H9 (cell line): Measurements from ENCODE around the gene ADCY4. TPM values are rescaled to one million over a fixed set of nuclear protein-coding genes. Genes with fewer than 3 reads are reported as not detected.
A peak's percentile ranks its signal among the peaks of the same experiment; 100 is the strongest.

Experiments
- DNase-seq: peaks from one replicate; pipeline ENCODE4 v3.0.0-alpha.2; 2017
- H2AFZ ChIP-seq: one replicate; pipeline ENCODE4 v1.6.1; 2013; ENCODE audit warnings: mild to moderate bottlenecking, low read length, control low read depth, moderate library complexity
- H2AK5ac ChIP-seq: 2 replicates; pipeline ENCODE4 v1.6.1; 2013; ENCODE audit warnings: low read length, control low read depth, mixed read lengths; ENCODE audit not compliant: insufficient read length
- H2BK120ac ChIP-seq: one replicate; pipeline ENCODE4 v1.6.1; 2013; ENCODE audit warnings: low read depth, mild to moderate bottlenecking, low read length, control low read depth, inconsistent platforms; ENCODE audit not compliant: poor library complexity, severe bottlenecking
- H2BK12ac ChIP-seq: 2 replicates; pipeline ENCODE4 v1.6.1; 2013; ENCODE audit warnings: low read length, control low read depth, mixed read lengths, low read depth; ENCODE audit not compliant: insufficient read length
- H2BK15ac ChIP-seq: 2 replicates; pipeline ENCODE4 v1.6.1; 2013; ENCODE audit warnings: low read depth, low read length, control low read depth
- H2BK20ac ChIP-seq: one replicate; pipeline ENCODE4 v1.6.1; 2013; ENCODE audit warnings: low read depth, mild to moderate bottlenecking, low read length, control low read depth, inconsistent platforms; ENCODE audit not compliant: poor library complexity, severe bottlenecking
- H2BK5ac ChIP-seq: 2 replicates; pipeline ENCODE4 v1.6.1; 2013; ENCODE audit warnings: low read length, control low read depth, mixed read lengths; ENCODE audit not compliant: insufficient read length
- H3K14ac ChIP-seq: 2 replicates; pipeline ENCODE4 v1.6.1; 2013; ENCODE audit warnings: low read length, control low read depth; ENCODE audit not compliant: insufficient read depth
- H3K18ac ChIP-seq: 2 replicates; pipeline ENCODE4 v1.6.1; 2013; ENCODE audit warnings: low read depth, mild to moderate bottlenecking, mixed read lengths, low read length, control low read depth; ENCODE audit not compliant: insufficient read length
- H3K23ac ChIP-seq: 2 replicates; pipeline ENCODE4 v1.6.1; 2013; ENCODE audit warnings: low read length, control low read depth, mixed read lengths, low read depth; ENCODE audit not compliant: insufficient read length
- H3K23me2 ChIP-seq: 2 replicates; pipeline ENCODE4 v1.6.1; 2013; ENCODE audit warnings: low read depth, mild to moderate bottlenecking, mixed read lengths, low read length, control low read depth; ENCODE audit not compliant: insufficient read length, poor library complexity, severe bottlenecking
- H3K27ac ChIP-seq: 2 replicates; pipeline ENCODE4 v1.5.1; 2013; ENCODE audit warnings: low read length, control low read depth, mixed read lengths, low read depth; ENCODE audit not compliant: insufficient read length
- H3K27me3 ChIP-seq: 2 replicates; pipeline ENCODE4 v1.6.1; 2013; ENCODE audit warnings: low read length, control low read depth, inconsistent platforms; ENCODE audit not compliant: insufficient read depth
- H3K4ac ChIP-seq: 2 replicates; pipeline ENCODE4 v1.6.1; 2013; ENCODE audit warnings: low read depth, mild to moderate bottlenecking, control low read depth, inconsistent platforms, low read length, moderate library complexity
- H3K4me1 ChIP-seq: 2 replicates; pipeline ENCODE4 v1.6.1; 2013; ENCODE audit warnings: low read length, control low read depth, inconsistent platforms; ENCODE audit not compliant: insufficient read depth
- H3K4me2 ChIP-seq: 2 replicates; pipeline ENCODE4 v1.6.1; 2013; ENCODE audit warnings: low read length, control low read depth, mixed read lengths; ENCODE audit not compliant: insufficient read length, insufficient read depth
- H3K56ac ChIP-seq: 2 replicates; pipeline ENCODE4 v1.6.1; 2013; ENCODE audit warnings: low read depth, mild to moderate bottlenecking, mixed read lengths, low read length, control low read depth; ENCODE audit not compliant: insufficient read length
- H3K79me1 ChIP-seq: 2 replicates; pipeline ENCODE4 v1.6.1; 2013; ENCODE audit warnings: low read depth, mild to moderate bottlenecking, moderate library complexity, low read length, control low read depth, inconsistent platforms; ENCODE audit not compliant: insufficient read depth, poor library complexity, severe bottlenecking
- H3K79me2 ChIP-seq: 2 replicates; pipeline ENCODE4 v1.6.1; 2013; ENCODE audit warnings: low read length, control low read depth, inconsistent platforms; ENCODE audit not compliant: insufficient read depth
- H3K9ac ChIP-seq: 2 replicates; pipeline ENCODE4 v1.6.1; 2013; ENCODE audit warnings: low read length, control low read depth, mixed read lengths; ENCODE audit not compliant: insufficient read length; ENCODE audit errors: extremely low read depth
- H3K9me3 ChIP-seq: one replicate; pipeline ENCODE4 v1.6.1; 2013; ENCODE audit warnings: low read depth, low read length, inconsistent platforms; ENCODE audit not compliant: control insufficient read depth
- H3T11ph ChIP-seq: one replicate; pipeline ENCODE4 v1.6.1; 2013; ENCODE audit warnings: mild to moderate bottlenecking, low read length, control low read depth, inconsistent platforms
- H4K20me1 ChIP-seq: one replicate; pipeline ENCODE4 v1.6.1; 2013; ENCODE audit not compliant: control insufficient read depth, insufficient read length, insufficient read depth
- H4K5ac ChIP-seq: 2 replicates; pipeline ENCODE4 v1.6.1; 2013; ENCODE audit warnings: low read depth, mild to moderate bottlenecking, mixed read lengths, low read length, control low read depth; ENCODE audit not compliant: insufficient read length
- H4K8ac ChIP-seq: replicated peaks from 2 replicates; pipeline ENCODE4 v1.6.1; 2013; ENCODE audit warnings: low read length, control low read depth, mixed read lengths, low read depth; ENCODE audit not compliant: insufficient read length
- H4K91ac ChIP-seq: 2 replicates; pipeline ENCODE4 v1.6.1; 2013; ENCODE audit warnings: low read depth, mild to moderate bottlenecking, moderate library complexity, mixed read lengths, low read length, control low read depth; ENCODE audit not compliant: insufficient read length
- H3K27ac Mint-ChIP-seq, 3 experiments: 2 replicates in 2 of 3; 3 replicates in 1 of 3; pipeline ENCODE4 v1.8.0; 2020 to 2021; ENCODE audit warnings: mixed read lengths in 3 of 3, mild to moderate bottlenecking in 1 of 3, moderate library complexity in 1 of 3
- H3K27me3 Mint-ChIP-seq: 2 replicates; pipeline ENCODE4 v1.8.0; 2021; ENCODE audit warnings: low read depth, mild to moderate bottlenecking, moderate library complexity, mixed read lengths
- H3K36me3 Mint-ChIP-seq, 3 experiments: 2 replicates in 2 of 3; 3 replicates in 1 of 3; pipeline ENCODE4 v1.8.0; 2020 to 2021; ENCODE audit warnings: low read depth in 3 of 3, mixed read lengths in 3 of 3; ENCODE audit not compliant: insufficient read depth in 1 of 3
- H3K4me1 Mint-ChIP-seq, 2 experiments: 2 replicates each; pipeline ENCODE4 v1.8.0; 2020; ENCODE audit warnings: mixed read lengths in 2 of 2
- H3K4me3 Mint-ChIP-seq, 2 experiments: 2 replicates in 1 of 2; 3 replicates in 1 of 2; pipeline ENCODE4 v1.8.0; 2020 to 2021; ENCODE audit warnings: mild to moderate bottlenecking in 2 of 2, mixed read lengths in 2 of 2, moderate library complexity in 1 of 2
- H3K9me3 Mint-ChIP-seq, 2 experiments: 2 replicates in 1 of 2; 3 replicates in 1 of 2; pipeline ENCODE4 v1.8.0; 2020; ENCODE audit warnings: mild to moderate bottlenecking in 2 of 2, mixed read lengths in 2 of 2, moderate library complexity in 1 of 2
- WGBS: extraction: QIAGEN DNeasy Blood & Tissue Kit; methylation state at CpG from one replicate; pipeline ENCODE4 v1.1.7; 2013; ENCODE audit warnings: missing lambda C conversion rate, low lambda C conversion rate, mixed read lengths; ENCODE audit not compliant: insufficient read length; ENCODE audit errors: extremely low coverage; 5-methylcytosine and 5-hydroxymethylcytosine counted together
- total RNA-seq: library from RNA; stranded (reverse); gene quantifications from 2 replicates; pipeline ENCODE4 v1.2.1, GENCODE V29; 2021
- TF ChIP-seq, protein P1 (sequence below): fragments of 200-600 bp; sonication (generic); conservative IDR thresholded peaks from 3 replicates; pipeline ENCODE4 v1.8.0; 2021; ENCODE audit warnings: antibody characterized with exemption, mild to moderate bottlenecking

ADCY4 gene
- total RNA-seq, 1 experiment from 2014 or later, result 0.09 TPM

DNA sequence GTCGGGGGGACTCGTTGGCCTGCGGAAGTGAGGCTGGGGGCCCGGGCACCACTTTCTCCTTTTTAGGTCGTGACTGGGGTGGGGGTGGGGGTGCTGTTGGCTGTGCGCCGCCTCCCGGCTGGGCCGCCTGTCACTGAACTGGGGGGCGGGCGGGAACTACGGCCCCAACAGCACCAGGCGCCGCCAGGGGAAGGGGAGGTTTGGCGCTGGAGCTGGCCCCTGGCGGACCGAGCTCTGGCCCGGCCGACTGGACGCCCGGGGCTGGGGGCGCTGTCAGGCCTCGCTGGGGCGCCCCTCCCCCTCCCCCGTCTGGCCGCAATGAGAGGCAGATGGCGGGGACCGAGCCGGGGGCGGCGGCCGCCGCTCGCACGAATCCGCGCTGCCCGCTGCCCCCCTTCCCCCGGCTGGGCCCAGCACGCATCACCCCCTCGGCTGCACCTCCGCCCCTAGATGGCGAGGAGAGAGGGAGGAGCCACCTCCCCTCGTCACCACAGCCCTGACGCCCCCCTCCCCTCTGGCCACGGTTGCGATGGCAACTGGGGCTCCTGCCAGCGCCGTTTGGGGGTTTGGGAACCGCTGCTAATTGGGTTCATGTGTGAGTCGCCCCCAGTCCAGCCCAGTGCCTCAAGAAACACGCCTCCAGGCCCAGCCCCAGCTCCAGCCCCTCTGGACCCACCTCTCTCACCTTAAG, 33.8 kb upstream of the ADCY4 start:
- H2BK120ac ChIP-seq, result no peak overlapping the region
- H2BK20ac ChIP-seq, result no peak overlapping the region
- no peak overlapping the region for H4K8ac ChIP-seq
- H2BK15ac ChIP-seq, result no peak overlapping the region
- no peak overlapping the region for H4K5ac ChIP-seq
- no peaks in the 10 kb centered on the region for H4K20me1 ChIP-seq
- no peaks in the 10 kb centered on the region for H3K9me3 Mint-ChIP-seq
- peaks cover 11% of the 10 kb centered on the region for H3K27me3 Mint-ChIP-seq
- peaks cover 5 to 25% (median 16%) of the 10 kb centered on the region in 3 experiments for H3K36me3 Mint-ChIP-seq
- no peak overlapping the region for H2BK12ac ChIP-seq
- DNase-seq, result peak; percentile 80
- no peaks in the 10 kb centered on the region for H3K27me3 ChIP-seq
- H2AFZ ChIP-seq, result no peak overlapping the region
- no peak overlapping the region for H3K56ac ChIP-seq
- no CpG with 5 or more reads among the region's 52 CpGs for WGBS
- peak overlapping the region; percentile 77 to 93 for H3K4me3 Mint-ChIP-seq
- H3K9me3 ChIP-seq, result no peaks in the 10 kb centered on the region
- TF ChIP-seq, protein P1, sequence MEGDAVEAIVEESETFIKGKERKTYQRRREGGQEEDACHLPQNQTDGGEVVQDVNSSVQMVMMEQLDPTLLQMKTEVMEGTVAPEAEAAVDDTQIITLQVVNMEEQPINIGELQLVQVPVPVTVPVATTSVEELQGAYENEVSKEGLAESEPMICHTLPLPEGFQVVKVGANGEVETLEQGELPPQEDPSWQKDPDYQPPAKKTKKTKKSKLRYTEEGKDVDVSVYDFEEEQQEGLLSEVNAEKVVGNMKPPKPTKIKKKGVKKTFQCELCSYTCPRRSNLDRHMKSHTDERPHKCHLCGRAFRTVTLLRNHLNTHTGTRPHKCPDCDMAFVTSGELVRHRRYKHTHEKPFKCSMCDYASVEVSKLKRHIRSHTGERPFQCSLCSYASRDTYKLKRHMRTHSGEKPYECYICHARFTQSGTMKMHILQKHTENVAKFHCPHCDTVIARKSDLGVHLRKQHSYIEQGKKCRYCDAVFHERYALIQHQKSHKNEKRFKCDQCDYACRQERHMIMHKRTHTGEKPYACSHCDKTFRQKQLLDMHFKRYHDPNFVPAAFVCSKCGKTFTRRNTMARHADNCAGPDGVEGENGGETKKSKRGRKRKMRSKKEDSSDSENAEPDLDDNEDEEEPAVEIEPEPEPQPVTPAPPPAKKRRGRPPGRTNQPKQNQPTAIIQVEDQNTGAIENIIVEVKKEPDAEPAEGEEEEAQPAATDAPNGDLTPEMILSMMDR, result peak; percentile 29; the same call in 2 of the 3 replicates
- peaks cover 16 to 17% of the 10 kb centered on the region in 2 experiments for H3K4me1 Mint-ChIP-seq
- H3K4me1 ChIP-seq, result no peaks in the 10 kb centered on the region; the same call in 1 of the 2 replicates
- no peak overlapping the region for H3K9ac ChIP-seq
- H3K79me2 ChIP-seq, result no peaks in the 10 kb centered on the region
- H3K27ac ChIP-seq, result no peak overlapping the region
- peak overlapping the region; percentile 57 to 94 (median 80); a peak in 2 of 7 replicates for H3K27ac Mint-ChIP-seq
- H2BK5ac ChIP-seq, result no peak overlapping the region
- no peak overlapping the region; the same call in 1 of the 2 replicates for H3K4ac ChIP-seq
- peaks cover 19% of the 10 kb centered on the region for H3K23me2 ChIP-seq
- H3T11ph ChIP-seq, result no peak overlapping the region
- H3K18ac ChIP-seq, result no peak overlapping the region
- no peaks in the 10 kb centered on the region for H3K79me1 ChIP-seq
- H3K4me2 ChIP-seq, result peak overlapping the region; percentile 69
- no peak overlapping the region for H4K91ac ChIP-seq
- peak overlapping the region; percentile 6; the same call in 1 of the 2 replicates for H3K14ac ChIP-seq
- H2AK5ac ChIP-seq, result no peak overlapping the region
- H3K23ac ChIP-seq, result no peak overlapping the region
